ENCODE measurements around the gene CLCN6. TPM values are rescaled to one million over a fixed set of nuclear protein-coding genes. Genes with fewer than 3 reads are reported as not detected.

Gene CLCN6
- total and polyA plus RNA-seq, 10 of the 15 experiments (the other 5 are each of a cell fraction or from before 2014, with no cell fraction given): 2.2 to 20.9 (median 10.2) TPM

DNA sequence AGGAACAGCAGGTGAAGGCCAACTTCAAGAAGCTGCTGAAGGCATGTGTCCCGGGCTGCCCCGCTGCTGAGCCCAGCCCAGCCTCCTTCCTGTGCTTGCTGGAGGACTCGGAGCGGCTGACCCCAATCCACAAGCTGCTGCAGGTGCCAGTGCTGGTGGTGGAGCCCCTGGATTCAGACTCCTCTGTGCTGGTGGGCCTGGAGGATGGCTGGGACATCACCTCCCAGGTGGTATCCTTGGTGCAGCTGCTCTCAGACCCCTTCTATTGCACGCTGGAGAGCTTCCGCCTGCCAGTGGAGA lies 72.8 kb downstream of the CLCN6 start:
- in situ Hi-C loops (cut with MboI): no loop called here
- no peaks in the 10 kb centered on the region; a peak in 2 of 4 replicates for H3K27me3 ChIP-seq (replicated peaks in 1 of 2; ENCODE audit: control insufficient read depth in 2 of 2, insufficient read depth in 2 of 2, low read length in 1 of 2)
- H4K20me1 ChIP-seq (ENCODE audit: control insufficient read depth, insufficient read depth): no peaks in the 10 kb centered on the region
- ChIA-PET CTCF (interaction anchor here (1.1 kb wide), 1 partner anchor 39 kb away, joined by 3 read pairs; no protein-coding TSS in a partner anchor), SMC1A (ENCODE audit: uncharacterized antibody, unreplicated experiment) (no interaction called here), POLR2A (no interaction called here), RAD21 (ENCODE audit: unreplicated experiment) (no interaction called here)
- no peak overlapping the region for H2AFZ ChIP-seq (ENCODE audit: control insufficient read depth, low read depth, low read length)
- H3K9me3 ChIP-seq (replicated peaks; ENCODE audit: control insufficient read depth, insufficient read depth, low read length): no peaks in the 10 kb centered on the region
- no peak overlapping the region for H3K4me2 ChIP-seq (ENCODE audit: control insufficient read depth, insufficient read depth)
- WGBS (ENCODE audit: insufficient coverage, insufficient replicate concordance, low lambda C conversion rate, missing lambda C conversion rate): 31% methylated on average over 6 of the region's 6 CpGs
- TF ChIP-seq SMARCA5 (IDR thresholded peaks at IDR 0.05) (no peak), BHLHE40 (IDR thresholded peaks at IDR 0.05; ENCODE audit: borderline replicate concordance in 1 of 2, low read depth in 2 of 2, low read length in 1 of 2) (no peak), POLR2A (IDR thresholded peaks at IDR 0.05; ENCODE audit: low read depth, low read length) (no peak), MYC (IDR thresholded peaks at IDR 0.05; ENCODE audit: insufficient read depth, insufficient read length, insufficient replicate concordance, low read length, severe bottlenecking) (no peak), NFXL1 (IDR thresholded peaks at IDR 0.05; ENCODE audit: borderline replicate concordance) (no peak)
- no peak overlapping the region for H3K9ac ChIP-seq (ENCODE audit: control insufficient read depth, insufficient read depth, low read length)
- no peak overlapping the region for H3K27ac ChIP-seq (ENCODE audit: control insufficient read depth, insufficient read depth)
- H3K36me3 ChIP-seq (ENCODE audit: control insufficient read depth in 2 of 2, insufficient read depth in 2 of 2, low read length in 1 of 2): no peaks in the 10 kb centered on the region
- H3K79me2 ChIP-seq (ENCODE audit: control insufficient read depth, insufficient read depth, low read length): no peaks in the 10 kb centered on the region
- H3K4me3 ChIP-seq: no peak overlapping the region
- no peaks in the 10 kb centered on the region for H3K4me1 ChIP-seq (ENCODE audit: control insufficient read depth, insufficient read depth, low read length)
- BruUV-seq (replicated peaks): no TSS peak
- intact Hi-C loops (cut with micrococcal nuclease; ENCODE audit: unreplicated experiment): no loop called here
- no peak for DNase-seq (ENCODE audit: low read depth, low spot score)
- ATAC-seq: no peak
- FAIRE-seq: no peak

DNA sequence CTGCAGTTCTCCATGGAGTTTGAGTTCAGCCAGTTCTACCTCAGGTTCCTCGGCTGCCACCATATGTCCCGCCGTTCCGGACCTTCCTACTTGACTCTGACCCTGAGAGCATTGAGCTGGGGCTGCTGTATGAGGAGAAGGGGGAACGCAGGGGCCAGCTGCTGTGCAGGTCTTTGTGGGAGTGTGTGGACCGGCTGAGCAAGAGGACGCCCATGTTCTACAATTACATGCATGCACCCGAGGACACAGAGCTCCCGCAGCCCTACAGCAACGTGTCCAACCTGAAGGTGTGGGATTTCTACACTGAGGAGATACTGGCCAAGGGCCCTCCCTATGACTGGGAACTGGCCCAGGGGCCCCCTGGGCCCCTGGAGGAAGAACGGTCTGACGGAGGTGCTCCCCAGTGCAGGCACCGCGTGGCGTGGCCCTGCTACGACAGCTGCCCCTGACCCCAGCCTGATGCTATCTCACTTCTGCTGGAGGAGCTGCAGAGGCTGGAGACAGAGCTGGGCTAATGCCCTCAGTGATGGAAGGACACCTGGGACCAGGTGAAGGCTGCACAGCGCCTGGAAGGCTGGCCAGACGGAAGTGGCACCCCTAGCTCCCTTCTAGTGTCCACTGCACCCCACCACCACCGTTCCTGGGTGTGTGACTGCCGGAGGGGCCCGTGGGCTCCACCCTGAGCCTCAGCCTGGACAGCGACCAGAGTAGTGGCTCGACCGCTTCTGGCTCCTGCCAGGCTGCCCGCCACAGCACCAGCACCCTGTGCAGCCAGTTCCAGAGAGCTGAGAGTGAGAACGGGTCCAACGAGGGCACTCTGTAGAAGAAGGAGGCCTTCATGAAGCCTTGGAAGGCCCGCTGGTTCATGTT lies 73.6 kb downstream of the CLCN6 start:
- no peak for ATAC-seq
- intact Hi-C loops (cut with micrococcal nuclease; ENCODE audit: unreplicated experiment) (no loop called here), in situ Hi-C loops (cut with MboI) (no loop called here)
- ChIA-PET POLR2A (no interaction called here), RAD21 (ENCODE audit: unreplicated experiment) (no interaction called here), CTCF (interaction anchor here (0.6 to 1.1 kb wide), 2 partner anchors 39 to 95 kb away, joined by 3 read pairs; no protein-coding TSS in a partner anchor), SMC1A (ENCODE audit: uncharacterized antibody, unreplicated experiment) (no interaction called here)
- 38% methylated on average over 28 of the region's 28 CpGs for WGBS (ENCODE audit: insufficient coverage, insufficient replicate concordance, low lambda C conversion rate, missing lambda C conversion rate)
- no peak for TF ChIP-seq BMI1 (IDR thresholded peaks at IDR 0.05; ENCODE audit: borderline replicate concordance)
- no peak for TF ChIP-seq TCF12 (IDR thresholded peaks at IDR 0.05; ENCODE audit: low read depth, low read length)
- DNase-seq (ENCODE audit: low read depth, low spot score): no peak
- Histone ChIP-seq H2AFZ (ENCODE audit: control insufficient read depth, low read depth, low read length) (no peak overlapping the region), H3K9ac (ENCODE audit: control insufficient read depth, insufficient read depth, low read length) (no peak overlapping the region), H3K9me3 (replicated peaks; ENCODE audit: control insufficient read depth, insufficient read depth, low read length) (no peaks in the 10 kb centered on the region), H3K4me2 (ENCODE audit: control insufficient read depth, insufficient read depth) (no peak overlapping the region), H3K4me3 (no peak overlapping the region), H3K4me1 (ENCODE audit: control insufficient read depth, insufficient read depth, low read length) (no peaks in the 10 kb centered on the region), H3K27ac (ENCODE audit: control insufficient read depth, insufficient read depth) (no peak overlapping the region), H4K20me1 (ENCODE audit: control insufficient read depth, insufficient read depth) (no peaks in the 10 kb centered on the region), H3K36me3 (ENCODE audit: control insufficient read depth in 2 of 2, insufficient read depth in 2 of 2, low read length in 1 of 2) (no peaks in the 10 kb centered on the region), H3K79me2 (ENCODE audit: control insufficient read depth, insufficient read depth, low read length) (no peaks in the 10 kb centered on the region), H3K27me3 (replicated peaks in 1 of 2; ENCODE audit: control insufficient read depth in 2 of 2, insufficient read depth in 2 of 2, low read length in 1 of 2) (no peaks in the 10 kb centered on the region; a peak in 2 of 4 replicates)
- FAIRE-seq: no peak
- BruUV-seq (replicated peaks): no TSS peak
